ENCODE results near the gene DMPK.

- TF ChIP-seq EZH2 (IDR thresholded peaks at IDR 0.05; ENCODE audit: borderline replicate concordance, insufficient read depth, low read length, poor library complexity, severe bottlenecking) (no peak), CTCF (IDR thresholded peaks at IDR 0.05; ENCODE audit: poor library complexity, severe bottlenecking) (no peak), POLR2AphosphoS5 (IDR thresholded peaks at IDR 0.05) (no peak), SMC3 (conservative IDR thresholded peaks at IDR 0.05; ENCODE audit: poor library complexity) (no peak), EP300 (conservative IDR thresholded peaks at IDR 0.05; ENCODE audit: poor library complexity, severe bottlenecking) (no peak)
Measured at GRCh38 chr19:45757695-45758094, 24.6 kb downstream of the DMPK start.

All from neural cell (in vitro differentiated cells).